ENCODE data around the gene PRKD2. TPM values are rescaled to one million over a fixed set of nuclear protein-coding genes. Genes with fewer than 3 reads are reported as not detected.
A peak's percentile ranks its signal among the peaks of the same experiment; 100 is the strongest.

The PRKD2 gene
- total RNA-seq, 2 donors from 2014 or later, result 18.9 to 58.3 TPM

GRCh38 chr19:46624958-46625661 lies 91.8 kb downstream of the PRKD2 start, which contains the start of gene PTGIR:
PTGIR (minus strand) TSS chr19:46625089; CDS start chr19:46624225, 864 bp downstream.
- DNase-seq, result peak in 3 of 4 donors; percentile 46 to 62 (median 54)
- no peaks in the 10 kb centered on the region for H3K36me3 ChIP-seq (replicated peaks in 1 of 2; ENCODE audit: insufficient read depth in 1 of 2, low read depth in 2 of 2)
- intact Hi-C loops (cut with DNase I), result no loop called here

More at GRCh38 chr19:46624958-46625661, 91.8 kb downstream of the PRKD2 start, which contains the start of gene PTGIR:
- H3K27ac ChIP-seq, result peak within 1 kb of the TSS in 3 of 4 donors; percentile 15 to 61 (median 29)
- no peak for TF ChIP-seq CTCF (IDR thresholded peaks at IDR 0.05)
- TF ChIP-seq POLR2A (IDR thresholded peaks at IDR 0.05), result peak in 2 of 3 donors; percentile 29 to 36
- H3K9me3 ChIP-seq, result no peaks in the 10 kb centered on the region
- peaks cover 7% of the 10 kb centered on the region for H3K4me1 ChIP-seq
- H3K4me3 ChIP-seq, result no peak within 1 kb of the TSS
- H3K27me3 ChIP-seq, result no peaks in the 10 kb centered on the region
- peak; percentile 46 for ATAC-seq
- 67 to 70% methylated on average over 13 of the region's 13 CpGs for WGBS, 2 donors

MicroRNAs encoded within 50 kb of the gene (microRNA counts, 767-probe panel; counts per million panel counts)
- 0 to 736 counts per million in 2 donors for microRNA hsa-miR-320e

Small RNA genes within 50 kb of the gene (microRNA-seq; reads per million reads assigned to microRNA genes)
- 2.2 to 4.7 reads per million in 2 donors for gene MIR320E (ENCODE audit: borderline number of aligned reads in 2 of 2, borderline replicate concordance in 2 of 2)

Small RNA genes within 50 kb of the gene (small RNA-seq; reads per million reads assigned to genes)
- gene MIR320E (not detected), gene RF00019 (not detected), gene RN7SL364P (not detected)

Other genes with a start within 250 kb of the PRKD2 start
- 1 to 10 TPM; 4.3 to 6.5 TPM for gene PNMA8A, start 245.6 kb downstream of the PRKD2 start, total RNA-seq
- 1 to 10 TPM; 2.1 to 2.6 TPM for gene PNMA8B, start 221.2 kb downstream of the PRKD2 start, total RNA-seq
- gene CALM3, start 115.8 kb downstream of the PRKD2 start, total RNA-seq, result 10 to 100 TPM; 70.5 to 79.6 TPM
- 1 to 10 TPM; 5.3 to 9.6 TPM for gene PTGIR, start 92.0 kb downstream of the PRKD2 start, total RNA-seq
- gene GNG8, start 80.9 kb downstream of the PRKD2 start, total RNA-seq, result not detected
- 1 to 10 TPM in 1 of 2 donors, under 1 TPM in 1; 0.99 to 4.4 TPM for gene DACT3, start 55.9 kb downstream of the PRKD2 start, total RNA-seq
- 10 to 100 TPM in 1 of 2 donors, 1 to 10 TPM in 1; 8.8 to 13.2 TPM for gene FKRP, start 28.9 kb upstream of the PRKD2 start, total RNA-seq
- gene STRN4, start 29.3 kb upstream of the PRKD2 start, total RNA-seq, result 10 to 100 TPM; 51.4 to 55.5 TPM
- gene SLC1A5, start 71.5 kb upstream of the PRKD2 start, total RNA-seq, result 10 to 100 TPM; 31.4 to 39.2 TPM
- gene AP2S1, start 133.7 kb upstream of the PRKD2 start, total RNA-seq, result 10 to 100 TPM; 32.2 to 49.1 TPM
- gene ARHGAP35, start 143.9 kb upstream of the PRKD2 start, total RNA-seq, result 10 to 100 TPM; 22.8 to 24.7 TPM